H9 (cell line): Measurements from ENCODE around the gene OXSR1. TPM values are rescaled to one million over a fixed set of nuclear protein-coding genes. Genes with fewer than 3 reads are reported as not detected.

Experiments
- DNase-seq: peaks from one replicate; pipeline ENCODE4 v3.0.0-alpha.2; 2017
- H2AFZ ChIP-seq: one replicate; pipeline ENCODE4 v1.6.1; 2013; ENCODE audit warnings: mild to moderate bottlenecking, low read length, control low read depth, moderate library complexity
- H2AK5ac ChIP-seq: 2 replicates; pipeline ENCODE4 v1.6.1; 2013; ENCODE audit warnings: low read length, control low read depth, mixed read lengths; ENCODE audit not compliant: insufficient read length
- H2BK120ac ChIP-seq: one replicate; pipeline ENCODE4 v1.6.1; 2013; ENCODE audit warnings: low read depth, mild to moderate bottlenecking, low read length, control low read depth, inconsistent platforms; ENCODE audit not compliant: poor library complexity, severe bottlenecking
- H2BK12ac ChIP-seq: 2 replicates; pipeline ENCODE4 v1.6.1; 2013; ENCODE audit warnings: low read length, control low read depth, mixed read lengths, low read depth; ENCODE audit not compliant: insufficient read length
- H2BK15ac ChIP-seq: 2 replicates; pipeline ENCODE4 v1.6.1; 2013; ENCODE audit warnings: low read depth, low read length, control low read depth
- H2BK20ac ChIP-seq: one replicate; pipeline ENCODE4 v1.6.1; 2013; ENCODE audit warnings: low read depth, mild to moderate bottlenecking, low read length, control low read depth, inconsistent platforms; ENCODE audit not compliant: poor library complexity, severe bottlenecking
- H2BK5ac ChIP-seq: 2 replicates; pipeline ENCODE4 v1.6.1; 2013; ENCODE audit warnings: low read length, control low read depth, mixed read lengths; ENCODE audit not compliant: insufficient read length
- H3K14ac ChIP-seq: 2 replicates; pipeline ENCODE4 v1.6.1; 2013; ENCODE audit warnings: low read length, control low read depth; ENCODE audit not compliant: insufficient read depth
- H3K18ac ChIP-seq: 2 replicates; pipeline ENCODE4 v1.6.1; 2013; ENCODE audit warnings: low read depth, mild to moderate bottlenecking, mixed read lengths, low read length, control low read depth; ENCODE audit not compliant: insufficient read length
- H3K23ac ChIP-seq: 2 replicates; pipeline ENCODE4 v1.6.1; 2013; ENCODE audit warnings: low read length, control low read depth, mixed read lengths, low read depth; ENCODE audit not compliant: insufficient read length
- H3K23me2 ChIP-seq: 2 replicates; pipeline ENCODE4 v1.6.1; 2013; ENCODE audit warnings: low read depth, mild to moderate bottlenecking, mixed read lengths, low read length, control low read depth; ENCODE audit not compliant: insufficient read length, poor library complexity, severe bottlenecking
- H3K27ac ChIP-seq: 2 replicates; pipeline ENCODE4 v1.5.1; 2013; ENCODE audit warnings: low read length, control low read depth, mixed read lengths, low read depth; ENCODE audit not compliant: insufficient read length
- H3K27me3 ChIP-seq: 2 replicates; pipeline ENCODE4 v1.6.1; 2013; ENCODE audit warnings: low read length, control low read depth, inconsistent platforms; ENCODE audit not compliant: insufficient read depth
- H3K4ac ChIP-seq: 2 replicates; pipeline ENCODE4 v1.6.1; 2013; ENCODE audit warnings: low read depth, mild to moderate bottlenecking, control low read depth, inconsistent platforms, low read length, moderate library complexity
- H3K4me1 ChIP-seq: 2 replicates; pipeline ENCODE4 v1.6.1; 2013; ENCODE audit warnings: low read length, control low read depth, inconsistent platforms; ENCODE audit not compliant: insufficient read depth
- H3K4me2 ChIP-seq: 2 replicates; pipeline ENCODE4 v1.6.1; 2013; ENCODE audit warnings: low read length, control low read depth, mixed read lengths; ENCODE audit not compliant: insufficient read length, insufficient read depth
- H3K56ac ChIP-seq: 2 replicates; pipeline ENCODE4 v1.6.1; 2013; ENCODE audit warnings: low read depth, mild to moderate bottlenecking, mixed read lengths, low read length, control low read depth; ENCODE audit not compliant: insufficient read length
- H3K79me1 ChIP-seq: 2 replicates; pipeline ENCODE4 v1.6.1; 2013; ENCODE audit warnings: low read depth, mild to moderate bottlenecking, moderate library complexity, low read length, control low read depth, inconsistent platforms; ENCODE audit not compliant: insufficient read depth, poor library complexity, severe bottlenecking
- H3K79me2 ChIP-seq: 2 replicates; pipeline ENCODE4 v1.6.1; 2013; ENCODE audit warnings: low read length, control low read depth, inconsistent platforms; ENCODE audit not compliant: insufficient read depth
- H3K9ac ChIP-seq: 2 replicates; pipeline ENCODE4 v1.6.1; 2013; ENCODE audit warnings: low read length, control low read depth, mixed read lengths; ENCODE audit not compliant: insufficient read length; ENCODE audit errors: extremely low read depth
- H3K9me3 ChIP-seq: one replicate; pipeline ENCODE4 v1.6.1; 2013; ENCODE audit warnings: low read depth, low read length, inconsistent platforms; ENCODE audit not compliant: control insufficient read depth
- H3T11ph ChIP-seq: one replicate; pipeline ENCODE4 v1.6.1; 2013; ENCODE audit warnings: mild to moderate bottlenecking, low read length, control low read depth, inconsistent platforms
- H4K20me1 ChIP-seq: one replicate; pipeline ENCODE4 v1.6.1; 2013; ENCODE audit not compliant: control insufficient read depth, insufficient read length, insufficient read depth
- H4K5ac ChIP-seq: 2 replicates; pipeline ENCODE4 v1.6.1; 2013; ENCODE audit warnings: low read depth, mild to moderate bottlenecking, mixed read lengths, low read length, control low read depth; ENCODE audit not compliant: insufficient read length
- H4K8ac ChIP-seq: replicated peaks from 2 replicates; pipeline ENCODE4 v1.6.1; 2013; ENCODE audit warnings: low read length, control low read depth, mixed read lengths, low read depth; ENCODE audit not compliant: insufficient read length
- H4K91ac ChIP-seq: 2 replicates; pipeline ENCODE4 v1.6.1; 2013; ENCODE audit warnings: low read depth, mild to moderate bottlenecking, moderate library complexity, mixed read lengths, low read length, control low read depth; ENCODE audit not compliant: insufficient read length
- H3K27ac Mint-ChIP-seq, 3 experiments: 2 replicates in 2 of 3; 3 replicates in 1 of 3; pipeline ENCODE4 v1.8.0; 2020 to 2021; ENCODE audit warnings: mixed read lengths in 3 of 3, mild to moderate bottlenecking in 1 of 3, moderate library complexity in 1 of 3
- H3K27me3 Mint-ChIP-seq: 2 replicates; pipeline ENCODE4 v1.8.0; 2021; ENCODE audit warnings: low read depth, mild to moderate bottlenecking, moderate library complexity, mixed read lengths
- H3K36me3 Mint-ChIP-seq, 3 experiments: 2 replicates in 2 of 3; 3 replicates in 1 of 3; pipeline ENCODE4 v1.8.0; 2020 to 2021; ENCODE audit warnings: low read depth in 3 of 3, mixed read lengths in 3 of 3; ENCODE audit not compliant: insufficient read depth in 1 of 3
- H3K4me1 Mint-ChIP-seq, 2 experiments: 2 replicates each; pipeline ENCODE4 v1.8.0; 2020; ENCODE audit warnings: mixed read lengths in 2 of 2
- H3K4me3 Mint-ChIP-seq, 2 experiments: 2 replicates in 1 of 2; 3 replicates in 1 of 2; pipeline ENCODE4 v1.8.0; 2020 to 2021; ENCODE audit warnings: mild to moderate bottlenecking in 2 of 2, mixed read lengths in 2 of 2, moderate library complexity in 1 of 2
- H3K9me3 Mint-ChIP-seq, 2 experiments: 2 replicates in 1 of 2; 3 replicates in 1 of 2; pipeline ENCODE4 v1.8.0; 2020; ENCODE audit warnings: mild to moderate bottlenecking in 2 of 2, mixed read lengths in 2 of 2, moderate library complexity in 1 of 2
- CTCF ChIP-seq: fragments of 200-600 bp; sonication (generic); conservative IDR thresholded peaks from 3 replicates; pipeline ENCODE4 v1.8.0; 2021; ENCODE audit warnings: antibody characterized with exemption, mild to moderate bottlenecking
- WGBS: extraction: QIAGEN DNeasy Blood & Tissue Kit; methylation state at CpG from one replicate; pipeline ENCODE4 v1.1.7; 2013; ENCODE audit warnings: missing lambda C conversion rate, low lambda C conversion rate, mixed read lengths; ENCODE audit not compliant: insufficient read length; ENCODE audit errors: extremely low coverage; 5-methylcytosine and 5-hydroxymethylcytosine counted together
- total RNA-seq: library from RNA; stranded (reverse); gene quantifications from 2 replicates; pipeline ENCODE4 v1.2.1, GENCODE V29; 2021

OXSR1 gene
- total RNA-seq, 1 experiment from 2014 or later: 54.1 TPM

- H2BK20ac ChIP-seq: no peak overlapping the region
- no peak overlapping the region for H2AFZ ChIP-seq
- no peaks in the 10 kb centered on the region for H3K79me1 ChIP-seq
- H3K4me1 ChIP-seq: no peaks in the 10 kb centered on the region; the same call in none of the 2 replicates
- no peak overlapping the region for H4K8ac ChIP-seq
- H2BK12ac ChIP-seq: no peak overlapping the region
- no peak overlapping the region for H3K4ac ChIP-seq
- Mint-ChIP-seq H3K36me3 (no peaks in the 10 kb centered on the region), H3K9me3 (no peaks in the 10 kb centered on the region), H3K4me3 (no peak overlapping the region), H3K27me3 (peaks cover 1% of the 10 kb centered on the region; the same call in 1 of the 2 replicates), H3K4me1 (peaks cover 20 to 26% of the 10 kb centered on the region in 2 experiments), H3K27ac (no peak overlapping the region)
- no peak overlapping the region for H3K27ac ChIP-seq
- no peak overlapping the region for H2AK5ac ChIP-seq
- H4K91ac ChIP-seq: no peak overlapping the region
- no peak overlapping the region for H3K9ac ChIP-seq
- H3T11ph ChIP-seq: no peak overlapping the region
- no CpG with 5 or more reads among the region's 1 CpG for WGBS
- H3K27me3 ChIP-seq: no peaks in the 10 kb centered on the region
- H2BK5ac ChIP-seq: no peak overlapping the region
- no peaks in the 10 kb centered on the region for H3K9me3 ChIP-seq
- H3K18ac ChIP-seq: no peak overlapping the region
- no peak overlapping the region for H3K23ac ChIP-seq
- no peak overlapping the region for H4K5ac ChIP-seq
- no peak for DNase-seq
- H2BK15ac ChIP-seq: no peak overlapping the region
- peaks cover 3% of the 10 kb centered on the region for H4K20me1 ChIP-seq
- no peak overlapping the region for H3K56ac ChIP-seq
- TF ChIP-seq CTCF: no peak
- H3K14ac ChIP-seq: no peak overlapping the region
- H2BK120ac ChIP-seq: no peak overlapping the region
- no peak overlapping the region for H3K4me2 ChIP-seq
- no peaks in the 10 kb centered on the region for H3K23me2 ChIP-seq
- no peaks in the 10 kb centered on the region for H3K79me2 ChIP-seq
Measured at GRCh38 chr3:38268522-38268921, 103.2 kb downstream of the OXSR1 start.
